GM21515 (cell line): ENCODE measurements around the gene UBR4.
"Not testable (repeated sequence)": the region's sequence is repeated elsewhere in the genome, so short reads cannot be mapped to it uniquely, and the experiment has no call there.

Experiments
- ATAC-seq: cut with Tn5 transposase; IDR thresholded peaks from one replicate; pipeline ENCODE4 v1.9.1; 2021; ENCODE audit not compliant: unreplicated experiment

Gene UBR4

DNA sequence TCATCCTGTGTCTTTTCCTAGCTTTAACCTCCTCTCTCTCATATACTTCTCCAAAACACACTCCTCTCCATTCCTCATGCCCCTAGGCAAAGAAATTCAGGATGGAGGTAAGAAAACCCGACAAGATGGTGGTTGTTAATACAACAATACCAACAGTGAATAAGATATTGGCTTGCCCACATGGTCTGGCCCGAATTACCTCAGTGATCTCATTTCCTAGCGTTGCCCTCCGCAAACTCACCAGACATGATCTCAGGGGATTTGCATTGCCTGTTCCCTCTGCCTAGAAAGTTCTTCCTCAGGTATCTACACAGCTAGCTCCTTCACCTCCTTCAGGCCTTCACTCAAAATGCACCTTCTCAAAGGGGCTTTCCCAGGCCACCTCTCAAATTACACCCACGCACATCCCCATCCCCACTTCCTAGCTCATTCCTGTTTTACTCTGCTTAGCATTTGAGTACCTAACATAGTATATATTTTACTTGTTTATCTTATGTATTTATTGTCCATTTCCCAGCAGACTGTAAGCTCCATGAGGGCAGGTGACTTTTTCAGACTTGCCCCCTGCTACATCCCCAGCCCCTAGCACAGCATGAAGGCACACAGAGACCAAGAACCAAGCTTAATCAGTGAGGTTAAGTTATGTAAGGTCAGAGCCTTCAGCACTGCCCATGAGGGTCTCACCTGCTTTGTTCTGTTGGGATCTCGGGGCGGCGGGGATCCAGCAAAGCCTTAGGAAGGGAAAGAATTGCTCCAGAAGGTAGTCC is 10.2 kb upstream of the UBR4 start:
- no peak for ATAC-seq

DNA sequence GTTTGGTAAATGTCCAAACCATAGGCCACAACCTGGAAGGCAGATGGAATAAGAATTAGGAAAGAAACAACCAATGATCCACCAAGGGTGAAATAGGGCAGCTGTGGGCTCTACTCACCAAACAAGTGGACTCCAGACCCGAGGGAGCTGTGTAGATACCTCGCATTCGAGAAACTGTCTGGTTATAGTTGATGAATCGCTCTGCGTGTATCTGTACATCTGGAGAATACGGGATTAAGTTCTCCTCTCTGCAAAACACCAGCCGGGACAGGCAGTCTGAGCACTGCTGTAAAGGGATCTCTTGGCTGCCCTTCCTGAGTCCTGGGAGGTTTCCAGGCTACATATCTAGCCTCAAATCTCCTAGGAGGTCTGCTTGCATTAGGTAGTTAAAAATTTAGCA is 9.4 kb upstream of the UBR4 start:
- no peak for ATAC-seq

DNA sequence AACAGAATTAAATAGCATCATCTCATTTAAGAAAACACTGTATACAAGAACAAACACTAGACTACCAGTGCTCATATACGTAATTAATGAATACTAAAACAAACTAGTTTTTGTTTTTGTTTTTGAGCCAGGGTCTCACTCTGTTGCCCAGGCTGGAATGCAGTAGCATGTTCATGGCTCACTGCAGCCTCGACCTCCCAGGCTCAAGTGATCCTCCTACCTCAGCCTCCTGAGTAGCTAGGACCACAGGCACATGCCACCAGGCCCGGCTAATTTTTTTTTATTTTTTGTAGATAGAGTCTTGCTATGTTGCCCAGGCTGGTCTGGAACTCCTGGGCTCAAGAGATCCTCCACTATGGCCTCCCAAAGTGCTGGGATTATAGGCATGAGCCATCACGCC is 6.5 kb upstream of the UBR4 start:
- not testable (repeated sequence) for ATAC-seq

DNA sequence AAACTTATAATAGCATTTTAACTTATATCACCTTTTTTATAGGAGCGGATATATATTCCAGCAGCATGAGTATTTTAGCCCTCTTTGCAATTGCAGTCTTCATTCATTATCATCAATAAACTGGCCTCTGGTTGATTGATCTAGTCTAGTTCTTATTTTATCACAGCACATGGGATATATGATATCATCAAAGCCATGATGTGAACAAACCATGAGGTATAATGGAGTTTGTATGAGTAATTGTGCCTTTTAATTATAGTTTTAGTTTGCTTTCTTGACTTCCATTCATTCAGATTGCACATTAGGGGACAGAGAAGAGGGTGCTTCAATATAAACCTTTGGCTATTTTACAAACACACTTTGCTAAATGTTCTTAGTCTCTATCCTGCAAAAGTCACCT is 3.5 kb upstream of the UBR4 start:
- no peak for ATAC-seq

DNA sequence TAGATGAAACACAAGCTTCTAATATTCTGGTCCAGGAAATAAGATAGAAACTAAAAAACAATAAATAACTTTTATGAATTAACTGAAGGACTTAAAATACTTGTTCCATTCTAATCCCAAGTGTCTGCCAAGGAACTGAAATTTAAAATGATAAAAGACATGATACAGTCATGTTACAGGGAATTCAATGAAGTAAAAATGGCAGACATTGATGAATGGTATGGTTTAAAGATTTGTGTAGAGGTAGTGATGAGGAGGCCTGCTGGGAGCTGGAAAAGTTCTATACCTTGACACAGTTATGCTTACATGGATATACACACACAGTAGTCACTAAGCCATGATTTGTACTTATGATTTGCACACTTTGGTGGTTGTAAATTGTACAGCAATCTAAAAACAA is 2.1 kb upstream of the UBR4 start:
- no peak for ATAC-seq

DNA sequence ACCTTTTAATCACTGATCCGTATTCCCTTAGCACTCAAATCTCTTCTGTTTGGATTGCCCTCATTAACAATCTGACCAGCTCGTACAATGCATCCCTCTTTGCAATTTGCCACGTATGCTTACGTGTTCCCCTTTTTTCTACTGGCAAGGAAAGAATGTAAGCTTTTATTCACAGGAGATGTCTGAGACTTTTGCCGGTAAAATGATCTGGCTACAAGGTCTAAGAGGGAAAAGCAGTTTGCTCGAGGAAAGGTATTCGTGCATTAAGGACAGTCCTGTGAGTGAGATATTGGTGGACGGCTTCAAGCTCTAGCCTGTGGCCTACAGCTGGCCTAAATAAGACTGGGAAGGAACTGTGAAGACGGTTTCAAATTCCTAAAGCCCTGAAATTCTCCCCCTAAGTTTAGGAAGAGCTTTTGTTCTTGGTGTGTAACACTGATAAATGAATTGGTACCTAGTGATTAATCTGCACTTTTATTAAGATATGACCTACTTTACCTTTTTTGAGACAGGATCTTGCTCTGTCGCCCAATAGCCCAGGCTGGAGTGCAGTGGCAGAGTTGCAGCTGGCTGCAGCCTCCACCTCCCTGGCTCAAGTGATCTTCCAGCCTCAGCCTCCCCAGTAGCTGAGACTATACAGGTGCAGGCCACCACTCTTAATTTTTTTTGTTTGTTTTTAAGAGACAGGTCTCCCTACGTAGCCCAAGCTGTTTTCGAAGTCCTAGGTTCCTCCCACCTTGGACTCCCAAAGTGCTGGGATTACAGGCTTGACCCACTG is 895 bp upstream of the UBR4 start:
- no peak for ATAC-seq

DNA sequence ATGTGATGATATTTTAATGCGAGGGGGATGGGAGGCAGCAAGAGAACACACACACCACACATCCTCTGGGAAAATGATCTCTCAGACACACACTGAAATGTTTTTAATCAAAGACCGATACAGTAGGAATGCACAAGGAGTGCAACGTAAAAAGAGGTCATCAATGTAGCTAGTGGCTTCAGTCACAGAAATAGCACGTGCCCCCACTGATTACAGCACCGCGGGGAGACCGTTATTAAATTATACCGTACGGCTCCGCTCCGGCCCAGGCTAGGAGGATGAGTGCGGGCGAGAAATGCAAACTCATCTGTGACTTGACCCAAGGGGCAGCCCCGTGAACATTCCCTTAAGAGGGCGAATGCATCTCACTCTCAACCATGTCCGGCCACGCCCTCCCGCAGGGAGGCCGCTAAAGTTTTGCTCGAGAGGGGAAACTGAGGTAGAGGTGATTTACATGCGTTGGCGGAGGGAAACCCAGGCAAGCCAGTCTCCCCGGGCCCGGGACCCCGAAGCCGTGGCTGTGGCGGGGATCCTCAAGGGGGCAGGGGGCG is 552 bp downstream of the UBR4 start:
- peak; percentile 50 for ATAC-seq

DNA sequence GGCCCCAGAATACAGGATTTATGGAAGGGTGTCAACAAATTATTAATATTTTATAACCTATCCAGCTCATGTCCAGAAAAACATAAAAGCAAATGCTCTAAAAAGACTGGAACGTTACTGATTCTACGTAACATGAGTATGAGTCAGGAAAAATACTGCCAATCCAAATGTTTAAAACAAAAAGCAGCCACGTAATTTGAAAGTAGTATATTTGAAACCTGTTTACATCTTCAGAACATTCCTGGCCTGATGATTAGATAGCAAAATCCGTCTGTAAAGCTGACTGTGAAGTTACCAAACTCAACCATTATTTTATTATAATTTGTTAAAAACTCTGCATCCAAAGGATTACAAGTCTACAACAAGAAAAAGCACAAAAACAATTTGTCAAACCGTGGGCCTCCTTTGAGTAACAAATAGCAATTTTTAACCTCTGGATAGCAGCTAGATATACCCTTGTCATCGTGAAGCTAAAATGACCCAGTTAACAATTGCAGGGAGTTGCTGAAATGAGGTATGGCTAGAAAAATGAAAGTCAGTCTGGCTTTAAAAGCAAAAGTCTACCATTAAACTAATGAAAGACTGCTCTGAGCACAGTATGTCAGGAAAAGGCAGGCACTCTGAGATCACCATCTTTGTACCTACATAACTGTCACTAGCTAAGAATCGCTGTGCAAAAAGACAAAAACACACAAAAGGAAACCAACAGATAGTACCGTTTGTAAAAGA is 1.2 kb downstream of the UBR4 start:
- no peak for ATAC-seq

DNA sequence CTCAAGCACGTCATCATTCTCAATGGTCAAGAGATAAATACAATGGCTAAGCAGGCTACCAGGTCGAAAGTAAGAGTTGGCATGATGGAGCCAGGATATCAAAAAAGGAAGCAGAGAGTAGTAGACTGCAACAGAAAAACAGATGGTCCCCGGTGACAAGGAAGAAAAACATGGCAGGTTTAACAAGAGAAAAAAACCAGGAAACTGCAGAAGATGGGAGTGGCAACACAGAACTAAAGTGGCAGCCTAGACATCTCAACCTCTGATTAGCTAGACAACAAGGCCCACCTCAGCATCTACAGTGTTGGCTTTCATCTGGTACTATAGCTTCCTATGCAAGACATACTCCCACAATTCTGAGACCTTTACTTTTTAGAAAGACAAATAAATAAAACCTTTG is 3.1 kb downstream of the UBR4 start:
- no peak for ATAC-seq

DNA sequence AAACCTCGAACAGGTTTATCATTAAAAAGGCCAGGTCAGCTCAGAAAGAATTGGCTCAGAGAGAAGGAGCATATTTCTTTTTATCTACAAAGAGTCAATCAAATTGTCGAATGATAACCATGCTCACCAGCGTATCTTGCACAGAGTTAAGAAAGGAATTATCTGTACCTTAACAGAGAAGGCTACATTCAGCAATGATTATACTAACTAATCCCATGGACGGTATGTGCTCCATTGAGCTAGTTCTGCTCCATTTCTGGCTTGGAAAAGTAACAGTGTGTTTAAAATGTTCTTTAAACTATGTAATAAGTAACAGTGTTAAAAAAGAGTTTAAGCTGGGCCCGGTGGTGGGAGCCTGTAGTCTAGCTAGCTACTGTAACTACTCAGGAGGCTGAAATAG is 4.2 kb downstream of the UBR4 start:
- no peak for ATAC-seq

DNA sequence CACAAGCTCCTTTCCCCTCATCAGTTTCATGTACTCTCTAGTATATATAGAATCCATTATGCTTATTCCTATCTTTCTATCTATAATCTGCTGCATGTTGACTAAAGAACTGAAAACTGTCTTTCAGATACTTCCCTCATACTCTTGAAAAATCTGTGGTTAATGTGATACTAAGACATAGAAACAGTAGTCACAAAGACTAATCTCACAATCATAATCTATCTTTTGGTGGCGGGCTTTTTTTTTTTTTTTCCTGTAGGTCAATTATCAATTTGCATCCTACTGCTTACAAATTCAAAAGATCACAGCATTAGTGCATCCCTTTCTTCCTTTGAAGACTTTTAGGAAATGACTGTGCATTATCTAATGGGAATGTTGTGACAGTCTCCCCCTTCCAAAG is 4.7 kb downstream of the UBR4 start:
- ATAC-seq: no peak

DNA sequence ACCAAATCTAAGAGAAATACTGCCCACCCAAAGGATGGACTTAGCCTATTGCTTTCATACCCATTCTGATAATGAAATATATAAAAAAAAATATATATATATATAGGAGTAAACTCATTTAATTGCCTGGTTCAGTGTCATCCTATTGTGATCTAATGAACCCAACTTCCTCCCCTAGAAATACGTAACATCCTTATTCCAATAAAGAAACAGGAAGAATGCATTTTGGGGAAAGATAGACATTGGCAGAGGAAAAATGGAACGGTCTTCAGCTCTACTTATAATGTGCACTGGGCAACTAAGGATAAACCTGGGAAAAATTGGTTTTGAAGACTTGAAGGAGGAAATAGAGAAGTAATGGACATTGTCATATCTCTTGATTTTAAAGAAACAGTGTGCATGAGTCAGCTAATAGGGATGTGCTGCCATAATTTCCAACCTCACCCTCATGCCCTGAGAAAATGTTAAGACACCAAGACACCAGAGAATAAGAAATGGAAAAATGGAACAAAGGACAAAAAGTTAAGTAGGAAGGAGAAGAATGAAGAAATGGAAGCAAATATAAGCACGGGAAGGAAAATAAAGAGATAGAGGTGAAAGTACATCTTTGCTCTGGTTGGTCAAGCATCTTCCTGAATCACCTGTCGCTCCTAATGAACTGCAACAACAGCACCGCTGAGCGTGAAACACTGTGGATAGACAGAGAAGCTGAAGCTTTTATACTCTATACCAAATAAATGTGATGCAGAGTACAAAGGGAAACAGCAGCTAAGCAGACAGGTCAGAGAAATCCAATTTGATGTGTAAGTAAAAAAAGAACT is 5.4 kb downstream of the UBR4 start:
- no peak for ATAC-seq

DNA sequence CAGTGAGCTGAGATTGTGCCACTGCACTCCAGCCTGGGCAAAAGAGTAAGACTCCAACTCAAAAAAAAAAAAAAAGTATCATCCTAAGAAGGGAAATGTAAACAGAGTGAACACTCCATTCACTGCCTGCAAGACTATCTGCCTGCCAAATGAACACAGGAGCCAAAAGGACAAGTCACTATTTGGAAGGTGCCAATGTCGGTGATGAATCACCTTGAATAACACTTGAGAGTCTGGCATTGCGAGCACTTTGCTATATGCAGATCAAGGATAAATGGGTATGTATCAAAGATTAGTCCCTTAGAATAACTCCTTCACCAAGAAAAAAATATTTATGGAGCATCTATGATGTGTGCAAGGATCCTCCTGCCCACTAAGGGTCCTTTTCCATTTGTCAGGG is 6.6 kb downstream of the UBR4 start:
- ATAC-seq: no peak

DNA sequence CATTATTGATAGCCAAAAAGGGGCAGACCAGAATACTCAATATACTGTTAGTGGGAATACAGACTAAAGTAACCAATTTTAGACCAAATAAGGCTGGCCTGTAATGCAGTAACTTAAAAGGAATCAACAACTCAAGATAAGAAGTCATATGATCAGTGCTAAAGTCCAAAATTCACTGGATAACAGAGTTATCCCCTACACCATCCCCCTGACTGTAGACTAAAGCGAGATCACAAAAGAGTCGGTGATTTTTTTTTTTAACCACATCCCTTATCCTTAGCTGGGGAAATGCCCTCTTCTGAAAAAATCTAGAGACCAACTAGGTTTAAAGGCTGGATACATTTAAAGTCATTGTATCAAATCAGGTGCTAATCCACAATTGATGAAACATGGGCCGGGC is 7.7 kb downstream of the UBR4 start:
- no peak for ATAC-seq

DNA sequence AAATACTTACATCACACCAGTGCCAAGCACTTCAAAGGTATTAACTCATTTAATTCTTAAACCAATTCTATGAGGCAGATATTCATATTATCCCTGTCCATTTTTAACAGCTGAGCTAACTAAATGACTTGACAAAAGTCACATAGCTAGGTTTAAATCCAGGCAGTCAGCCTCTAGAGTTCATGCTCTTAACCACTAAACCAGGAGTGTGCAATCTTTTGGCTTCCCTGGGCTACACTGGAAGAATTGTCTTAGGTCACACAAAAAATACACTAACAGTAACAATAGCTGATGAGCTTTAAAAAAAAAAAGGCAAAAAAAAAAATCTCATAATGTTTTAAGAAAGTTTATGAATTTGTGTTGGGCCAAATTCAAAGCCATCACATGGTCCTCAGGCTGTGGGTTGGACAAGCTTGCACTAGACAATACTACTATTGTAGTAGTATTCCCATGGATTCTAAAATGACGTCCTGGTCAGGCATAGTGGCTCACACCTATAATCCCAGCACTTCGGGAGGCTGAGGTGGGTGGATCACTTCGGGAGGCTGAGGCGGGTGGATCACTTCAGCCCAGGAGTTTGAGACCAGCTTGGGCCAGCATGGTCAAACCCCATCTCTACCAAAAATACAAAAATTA is 10.0 kb downstream of the UBR4 start:
- ATAC-seq: no peak

DNA sequence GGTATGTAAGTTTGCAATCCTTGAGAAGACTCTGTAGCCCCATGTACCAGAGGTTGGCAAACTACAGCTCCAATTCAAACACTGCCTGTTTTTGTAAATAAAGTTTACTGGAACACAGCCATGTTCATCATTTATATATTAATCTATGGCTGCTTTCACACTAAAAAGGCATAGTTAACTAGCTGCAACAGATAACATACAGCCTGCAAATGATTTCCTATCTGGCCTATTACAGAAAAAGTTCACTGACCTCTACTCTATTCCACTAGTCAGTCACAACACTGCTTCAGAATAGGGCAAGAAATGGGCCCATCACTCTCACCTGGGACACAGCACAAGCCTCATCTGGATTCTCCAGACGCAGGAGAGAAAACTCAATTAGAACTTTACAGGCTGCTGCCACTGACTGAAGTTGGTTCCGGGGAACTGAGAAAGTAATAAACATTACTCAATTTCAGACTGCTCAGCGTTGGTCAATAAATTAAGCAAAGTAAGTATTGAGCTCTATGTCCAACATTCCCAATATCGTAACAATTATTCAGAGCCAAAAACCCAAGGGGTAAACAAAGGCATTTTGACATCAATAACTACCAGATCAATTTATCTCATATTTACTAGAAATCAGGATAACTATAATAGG is 10.6 kb downstream of the UBR4 start:
- ATAC-seq: no peak

DNA sequence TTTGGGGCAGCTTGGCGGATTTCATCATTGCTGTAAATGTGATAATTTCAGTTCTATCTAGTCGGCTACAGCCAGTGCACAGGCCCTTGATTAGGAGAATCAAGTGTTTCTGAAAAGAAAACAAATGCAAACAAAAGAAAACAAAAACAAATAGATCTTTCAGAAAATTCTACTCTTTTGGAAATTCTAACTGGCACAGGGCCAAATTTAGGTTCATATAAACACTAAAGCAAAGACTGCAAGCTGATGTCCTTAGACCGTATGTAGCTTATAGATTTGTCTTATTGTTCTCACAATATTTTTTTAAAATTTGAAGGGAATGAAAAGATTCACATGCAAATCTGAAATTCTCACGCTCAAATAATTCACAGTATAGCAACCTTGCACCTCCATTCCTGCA is 11.2 kb downstream of the UBR4 start:
- ATAC-seq: no peak

DNA sequence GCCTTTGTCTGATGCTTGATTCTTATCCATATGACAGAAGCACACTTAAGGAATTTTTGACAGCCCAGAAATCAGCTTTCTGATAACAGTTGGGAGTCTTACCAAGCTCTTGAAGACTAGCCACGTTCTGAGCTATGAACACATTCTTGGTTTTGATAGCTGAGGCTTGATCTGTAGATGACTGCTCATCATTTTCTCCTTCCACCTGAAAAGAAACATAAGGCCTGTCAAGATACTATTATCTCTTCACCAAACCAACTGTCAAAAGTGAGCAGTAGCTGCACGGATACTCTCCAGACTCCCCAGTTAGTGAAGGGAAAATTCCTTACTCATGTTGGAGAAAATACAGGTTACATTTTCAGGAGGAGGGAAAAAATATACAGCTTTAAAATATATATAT is 12.2 kb downstream of the UBR4 start:
- no peak for ATAC-seq

DNA sequence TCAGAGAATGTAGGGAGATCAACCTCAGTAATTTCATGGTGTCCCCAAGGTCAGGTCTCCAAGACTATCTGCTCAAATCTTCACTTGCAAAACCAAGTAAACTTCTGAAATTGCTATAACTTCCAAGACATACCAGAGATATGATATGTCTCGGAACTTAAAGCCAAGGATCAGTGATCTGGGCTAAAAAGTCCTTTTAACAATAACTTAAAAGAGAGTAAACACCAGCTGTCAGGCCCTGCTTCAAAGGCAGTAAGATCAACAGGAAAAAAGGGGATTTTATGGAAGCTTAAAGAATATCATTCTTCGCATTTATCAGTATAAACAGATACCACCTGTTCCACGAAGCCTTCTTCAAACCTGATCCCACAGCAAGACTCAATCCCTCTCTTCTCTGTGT is 13.7 kb downstream of the UBR4 start:
- ATAC-seq: no peak

DNA sequence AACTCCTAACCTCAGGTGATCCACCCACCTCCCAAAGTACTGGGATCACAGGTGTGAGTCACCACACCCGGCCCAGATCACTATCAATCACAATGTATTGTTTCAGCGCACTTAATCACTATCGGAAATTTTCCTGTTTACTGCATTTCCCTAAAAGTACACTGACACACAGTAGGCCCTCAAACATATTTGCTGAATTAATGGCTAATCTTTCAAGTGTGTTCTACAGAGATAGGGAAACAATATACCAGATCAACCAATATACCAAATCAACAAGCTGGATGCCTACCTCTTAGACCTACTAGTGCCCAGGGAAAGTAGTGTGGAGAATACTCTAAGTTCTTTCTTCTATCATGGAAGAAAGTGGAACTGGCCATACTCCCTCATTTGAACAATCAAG is 17.1 kb downstream of the UBR4 start:
- no peak for ATAC-seq
